ENCODE data around the gene PDE4D.

GRCh38 chr5:58944221-58944620 lies 949.3 kb downstream of the PDE4D start:
- TF ChIP-seq POLR2A (IDR thresholded peaks at IDR 0.05) (no peak), CTCF (IDR thresholded peaks at IDR 0.05) (no peak)
